PC-9 (cell line): ENCODE results near the gene KLHL10. TPM values are rescaled to one million over a fixed set of nuclear protein-coding genes. Genes with fewer than 3 reads are reported as not detected.

ENCODE experiments used
- BruUV-seq: library from RNA; stranded (reverse); fragments of 400-500 nt; replicated peaks from 2 replicates; lab custom pipeline; 2021; lab: Mats Ljungman, UMichigan
- CTCF ChIA-PET: fragments of 300-600 bp; sonication (Branson Sonifier 250); formaldehyde crosslinking; loops from one replicate; lab custom pipeline; 2022; ENCODE audit warnings: antibody characterized with exemption; lab: Charles Lee
- POLR2A ChIA-PET: fragments of 300-600 bp; sonication (Branson Sonifier 250); formaldehyde crosslinking; loops from one replicate; lab custom pipeline; 2022; ENCODE audit warnings: antibody characterized with exemption; ENCODE audit not compliant: unreplicated experiment; lab: Charles Lee
- DNase-seq, 2 experiments: peaks; one replicate each; pipeline versions ENCODE4 v3.0.0 to v3.0.0-alpha.2; 2015 to 2022; ENCODE audit warnings: mixed read lengths in 1 of 2
- H2AFZ ChIP-seq: fragments of 200-600 bp; sonication (generic); 2 replicates; pipeline ENCODE4 v1.8.1; 2017; ENCODE audit warnings: antibody characterized with exemption
- H3F3A ChIP-seq: fragments of 200-600 bp; sonication (generic); 2 replicates; pipeline ENCODE4 v1.8.1; 2017; ENCODE audit warnings: antibody characterized with exemption, mild to moderate bottlenecking, low read depth; ENCODE audit not compliant: insufficient read depth
- H3K27ac ChIP-seq: fragments of 200-600 bp; sonication (generic); 2 replicates; pipeline ENCODE4 v1.6.1; 2016; ENCODE audit warnings: mixed run types
- H3K27me3 ChIP-seq: fragments of 200-600 bp; sonication (generic); 2 replicates; pipeline ENCODE4 v1.6.1; 2016; ENCODE audit warnings: low read depth, mixed run types; ENCODE audit not compliant: insufficient read depth
- H3K36me3 ChIP-seq: fragments of 200-600 bp; sonication (generic); 2 replicates; pipeline ENCODE4 v1.6.1; 2016; ENCODE audit warnings: low read depth, mixed run types
- H3K4me1 ChIP-seq: fragments of 200-600 bp; sonication (generic); replicated peaks from 2 replicates; pipeline ENCODE4 v1.6.1; 2016; ENCODE audit warnings: mixed run types; ENCODE audit not compliant: insufficient read depth
- H3K4me2 ChIP-seq: fragments of 200-600 bp; sonication (generic); 2 replicates; pipeline ENCODE4 v1.6.1; 2017; ENCODE audit warnings: mixed run types
- H3K4me3 ChIP-seq: fragments of 200-600 bp; sonication (generic); 2 replicates; pipeline ENCODE4 v1.6.1; 2016; ENCODE audit warnings: mixed run types
- H3K79me2 ChIP-seq: fragments of 200-600 bp; sonication (generic); 2 replicates; pipeline ENCODE4 v1.6.1; 2017; ENCODE audit warnings: low read depth, mixed run types
- H3K9me2 ChIP-seq: fragments of 200-600 bp; sonication (generic); 2 replicates; pipeline ENCODE4 v1.8.1; 2017; ENCODE audit warnings: mild to moderate bottlenecking; ENCODE audit not compliant: insufficient read depth
- H3K9me3 ChIP-seq: fragments of 200-600 bp; sonication (generic); 2 replicates; pipeline ENCODE4 v1.8.1; 2016; ENCODE audit warnings: low read depth; ENCODE audit not compliant: insufficient read depth
- H4K20me1 ChIP-seq: fragments of 200-600 bp; sonication (generic); 2 replicates; pipeline ENCODE4 v1.8.1; 2017; ENCODE audit not compliant: insufficient read depth
- EZH2 ChIP-seq: fragments of 200-600 bp; sonication (generic); IDR thresholded peaks from 2 replicates; pipeline ENCODE4 v1.8.0; 2017; ENCODE audit warnings: antibody characterized with exemption, low read depth
- intact Hi-C: fragments of 100-400 bp; cut with micrococcal nuclease; formaldehyde crosslinking; loops from one replicate; pipeline ENCODE4 v1.10.0; 2022; ENCODE audit not compliant: unreplicated experiment
- total RNA-seq: library from RNA; stranded (reverse); gene quantifications from 2 replicates; pipeline ENCODE4 v1.2.3, GENCODE V29; 2021
- TF ChIP-seq, protein P1 (sequence below): fragments of 200-600 bp; sonication (generic); conservative IDR thresholded peaks from 2 replicates; pipeline ENCODE4 v1.6.1; 2017; ENCODE audit warnings: mixed run types, antibody characterized with exemption, mild to moderate bottlenecking, moderate library complexity

The KLHL10 gene
- total RNA-seq, 1 experiment from 2014 or later: not detected

DNA sequence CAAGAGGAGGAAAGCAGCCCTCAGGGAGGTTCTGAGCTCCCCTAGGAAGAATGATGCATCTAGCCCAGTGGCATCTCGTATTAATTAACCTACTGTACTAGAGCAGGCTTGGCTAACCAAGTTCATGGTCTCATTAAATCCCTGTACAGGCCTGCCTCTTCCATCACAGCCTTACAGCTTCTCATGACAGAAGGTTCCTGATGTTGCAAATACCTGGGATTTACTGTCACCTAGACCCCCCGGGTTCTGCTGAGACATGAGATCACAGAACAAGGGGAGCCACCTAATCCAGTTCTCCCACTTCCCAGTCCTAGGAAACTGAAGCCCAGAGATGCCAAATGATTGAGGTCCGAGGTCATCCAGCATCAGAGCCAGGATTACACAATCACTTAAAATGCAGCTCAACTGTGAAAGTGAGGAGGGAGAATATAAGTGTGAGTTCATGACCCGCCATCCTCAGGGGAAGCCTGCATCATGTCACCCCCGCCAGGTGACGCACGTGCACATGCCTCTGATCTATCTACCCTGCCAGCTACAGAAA is 57.2 kb downstream of the KLHL10 start:
- H3F3A ChIP-seq: peaks cover 34% of the 10 kb centered on the region; the same call in 1 of the 2 replicates
- POLR2A ChIA-PET: no interaction called here
- H3K36me3 ChIP-seq: peaks cover 28% of the 10 kb centered on the region
- H3K4me2 ChIP-seq: no peak overlapping the region
- no peak overlapping the region for H2AFZ ChIP-seq
- no peak overlapping the region for H3K4me3 ChIP-seq
- H3K27ac ChIP-seq: no peak overlapping the region; the same call in 1 of the 2 replicates
- no peaks in the 10 kb centered on the region for H3K9me3 ChIP-seq
- no peaks in the 10 kb centered on the region for H3K4me1 ChIP-seq
- BruUV-seq: no TSS peak
- TF ChIP-seq EZH2: no peak
- TF ChIP-seq, protein P1, sequence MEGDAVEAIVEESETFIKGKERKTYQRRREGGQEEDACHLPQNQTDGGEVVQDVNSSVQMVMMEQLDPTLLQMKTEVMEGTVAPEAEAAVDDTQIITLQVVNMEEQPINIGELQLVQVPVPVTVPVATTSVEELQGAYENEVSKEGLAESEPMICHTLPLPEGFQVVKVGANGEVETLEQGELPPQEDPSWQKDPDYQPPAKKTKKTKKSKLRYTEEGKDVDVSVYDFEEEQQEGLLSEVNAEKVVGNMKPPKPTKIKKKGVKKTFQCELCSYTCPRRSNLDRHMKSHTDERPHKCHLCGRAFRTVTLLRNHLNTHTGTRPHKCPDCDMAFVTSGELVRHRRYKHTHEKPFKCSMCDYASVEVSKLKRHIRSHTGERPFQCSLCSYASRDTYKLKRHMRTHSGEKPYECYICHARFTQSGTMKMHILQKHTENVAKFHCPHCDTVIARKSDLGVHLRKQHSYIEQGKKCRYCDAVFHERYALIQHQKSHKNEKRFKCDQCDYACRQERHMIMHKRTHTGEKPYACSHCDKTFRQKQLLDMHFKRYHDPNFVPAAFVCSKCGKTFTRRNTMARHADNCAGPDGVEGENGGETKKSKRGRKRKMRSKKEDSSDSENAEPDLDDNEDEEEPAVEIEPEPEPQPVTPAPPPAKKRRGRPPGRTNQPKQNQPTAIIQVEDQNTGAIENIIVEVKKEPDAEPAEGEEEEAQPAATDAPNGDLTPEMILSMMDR: no peak
- CTCF ChIA-PET: interaction anchor here (0.6 kb wide), 3 partner anchors 24 to 925 kb away, joined by 3 to 4 read pairs (median 3); no protein-coding TSS in a partner anchor
- peaks cover 7% of the 10 kb centered on the region; the same call in 1 of the 2 replicates for H4K20me1 ChIP-seq
- no peaks in the 10 kb centered on the region for H3K79me2 ChIP-seq
- intact Hi-C loops: no loop called here
- DNase-seq: peak; percentile 10 to 65
- no peaks in the 10 kb centered on the region for H3K27me3 ChIP-seq
- no peaks in the 10 kb centered on the region for H3K9me2 ChIP-seq

DNA sequence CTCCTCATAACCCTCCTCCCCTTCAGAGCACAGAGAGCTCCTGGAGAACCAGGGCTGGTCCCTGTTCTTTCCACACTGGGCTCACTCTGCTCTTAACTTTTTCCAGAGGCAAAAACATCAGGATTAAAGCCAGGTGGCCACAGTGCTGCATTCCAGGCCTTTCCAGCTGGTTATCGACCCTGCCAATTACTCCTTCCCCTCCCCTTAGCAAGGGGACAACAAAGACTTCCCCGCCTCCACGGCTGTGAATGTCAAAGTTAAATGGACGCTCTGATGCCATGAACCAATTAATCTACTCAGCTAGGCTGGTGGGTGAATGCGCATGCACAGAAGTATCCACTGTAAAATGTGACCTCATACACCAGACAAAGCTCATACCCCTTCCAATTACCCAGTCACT is 58.0 kb downstream of the KLHL10 start:
- H3K9me2 ChIP-seq: no peaks in the 10 kb centered on the region
- intact Hi-C loops: no loop called here
- TF ChIP-seq EZH2: no peak
- TF ChIP-seq, protein P1: no peak
- peaks cover 23% of the 10 kb centered on the region for H3K36me3 ChIP-seq
- no peak overlapping the region for H3K4me2 ChIP-seq
- BruUV-seq: no TSS peak
- no peak overlapping the region for H3K4me3 ChIP-seq
- H3K4me1 ChIP-seq: no peaks in the 10 kb centered on the region
- ChIA-PET POLR2A (no interaction called here), CTCF (no interaction called here)
- no peaks in the 10 kb centered on the region for H3K79me2 ChIP-seq
- peaks cover 27% of the 10 kb centered on the region; the same call in 1 of the 2 replicates for H3F3A ChIP-seq
- H4K20me1 ChIP-seq: peaks cover 7% of the 10 kb centered on the region; the same call in 1 of the 2 replicates
- no peak overlapping the region for H3K27ac ChIP-seq
- no peak overlapping the region for H2AFZ ChIP-seq
- no peaks in the 10 kb centered on the region for H3K9me3 ChIP-seq
- no peaks in the 10 kb centered on the region for H3K27me3 ChIP-seq
- DNase-seq: no peak

DNA sequence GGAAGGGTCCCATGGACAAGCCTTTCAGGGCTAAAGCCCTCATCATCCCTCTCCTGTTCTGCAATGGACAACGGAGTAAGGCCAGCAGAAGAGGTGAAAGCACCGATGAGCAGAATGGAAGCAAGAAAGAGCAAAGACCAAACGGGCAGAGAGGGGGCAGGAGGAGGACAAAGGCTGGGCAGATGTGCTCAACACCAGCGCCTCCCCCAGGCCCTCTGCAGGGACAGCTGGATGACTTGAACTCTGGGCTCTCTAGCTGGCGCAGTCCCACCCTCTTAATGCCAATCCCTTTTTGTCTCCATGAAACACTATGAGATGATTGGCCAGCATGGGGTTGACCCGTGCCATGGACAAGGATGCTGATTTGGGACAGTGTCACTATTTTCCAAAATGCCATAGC is 59.1 kb downstream of the KLHL10 start:
- DNase-seq: no peak
- no peaks in the 10 kb centered on the region for H3K9me3 ChIP-seq
- no peak overlapping the region for H2AFZ ChIP-seq
- intact Hi-C loops: no loop called here
- no peaks in the 10 kb centered on the region for H3K27me3 ChIP-seq
- CTCF ChIA-PET: no interaction called here
- H3K4me3 ChIP-seq: no peak overlapping the region
- BruUV-seq: no TSS peak
- no peak for TF ChIP-seq EZH2
- TF ChIP-seq, protein P1: no peak
- peaks cover 22% of the 10 kb centered on the region; the same call in 1 of the 2 replicates for H3F3A ChIP-seq
- no peak overlapping the region for H3K4me2 ChIP-seq
- H3K9me2 ChIP-seq: no peaks in the 10 kb centered on the region
- POLR2A ChIA-PET: no interaction called here
- peaks cover 5% of the 10 kb centered on the region; the same call in 1 of the 2 replicates for H4K20me1 ChIP-seq
- H3K79me2 ChIP-seq: no peaks in the 10 kb centered on the region
- no peaks in the 10 kb centered on the region for H3K4me1 ChIP-seq
- no peak overlapping the region for H3K27ac ChIP-seq
- peaks cover 27% of the 10 kb centered on the region for H3K36me3 ChIP-seq

Other genes with a start within 250 kb of the KLHL10 start
- gene KRT16, start 225.1 kb upstream of the KLHL10 start, total RNA-seq: 41.7 and 53.5 TPM in 2 replicates
- gene KRT17, start 213.2 kb upstream of the KLHL10 start, total RNA-seq: 29.0 and 80.8 TPM in 2 replicates
- gene EIF1, start 148.9 kb upstream of the KLHL10 start, total RNA-seq: 775 and 874 TPM in 2 replicates
- 0.87 TPM in 1 of 2 replicates, not detected in the other for gene GAST, start 125.5 kb upstream of the KLHL10 start, total RNA-seq
- gene HAP1, start 103.2 kb upstream of the KLHL10 start, total RNA-seq: 1.1 and 2.2 TPM in 2 replicates
- 259 TPM in 2 replicates for gene JUP, start 51.1 kb upstream of the KLHL10 start, total RNA-seq
- 26.8 and 34.0 TPM in 2 replicates for gene P3H4, start 25.9 kb upstream of the KLHL10 start, total RNA-seq
- 143 and 164 TPM in 2 replicates for gene FKBP10, start 24.8 kb upstream of the KLHL10 start, total RNA-seq
- gene NT5C3B, start 1.6 kb upstream of the KLHL10 start, total RNA-seq: 48.8 and 51.1 TPM in 2 replicates
- gene KLHL11, start 27.6 kb downstream of the KLHL10 start, total RNA-seq: 13.3 and 14.5 TPM in 2 replicates
- gene ACLY, start 81.1 kb downstream of the KLHL10 start, total RNA-seq: 106 and 184 TPM in 2 replicates
- gene ODAD4, start 92.8 kb downstream of the KLHL10 start, total RNA-seq: 3.0 and 4.0 TPM in 2 replicates
- 60.6 and 64.7 TPM in 2 replicates for gene CNP, start 129.0 kb downstream of the KLHL10 start, total RNA-seq
- gene DNAJC7, start 179.6 kb downstream of the KLHL10 start, total RNA-seq: 75.5 and 96.1 TPM in 2 replicates
- 38.3 and 39.7 TPM in 2 replicates for gene NKIRAS2, start 182.3 kb downstream of the KLHL10 start, total RNA-seq
- 3.4 and 3.7 TPM in 2 replicates for gene C17orf113, start 212.8 kb downstream of the KLHL10 start, total RNA-seq